NCI-H1930 (cell line): ENCODE measurements around the gene PLXNA2.

ENCODE experiments used
- DNase-seq, 2 experiments: peaks; one replicate each; lab custom pipeline; 2025; lab: John Stamatoyannopoulos, UW

The PLXNA2 gene

GRCh38 chr1:208264469-208265121 lies 20.4 kb upstream of the PLXNA2 start:
- no peak for DNase-seq

- no peak for DNase-seq
Measured at GRCh38 chr1:208261874-208262273, 17.7 kb upstream of the PLXNA2 start.

GRCh38 chr1:208258277-208258676 lies 14.1 kb upstream of the PLXNA2 start:
- no peak for DNase-seq

DNA sequence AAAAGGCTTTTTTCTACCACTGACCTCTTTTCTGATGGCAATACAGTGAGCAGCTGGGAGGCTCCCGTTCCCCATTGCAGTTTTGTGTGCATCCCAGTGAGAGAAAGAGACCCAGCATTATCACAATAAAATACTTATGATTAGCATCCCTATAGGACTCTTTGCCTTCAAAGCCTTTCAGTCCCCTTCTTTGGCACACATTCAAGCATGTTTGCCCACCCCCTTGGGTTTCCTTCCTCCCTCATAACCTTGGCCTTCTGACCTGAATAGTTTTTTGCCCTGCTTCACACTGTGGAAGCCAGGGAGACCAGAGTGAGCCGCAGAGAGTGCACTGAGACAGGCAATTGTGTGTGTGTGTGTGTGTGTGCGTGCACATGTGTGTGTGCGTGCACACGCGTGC lies 13.2 kb upstream of the PLXNA2 start:
- DNase-seq: no peak

GRCh38 chr1:208256556-208256955 lies 12.4 kb upstream of the PLXNA2 start:
- DNase-seq: no peak

GRCh38 chr1:208256091-208256490 lies 11.9 kb upstream of the PLXNA2 start:
- no peak for DNase-seq

DNA sequence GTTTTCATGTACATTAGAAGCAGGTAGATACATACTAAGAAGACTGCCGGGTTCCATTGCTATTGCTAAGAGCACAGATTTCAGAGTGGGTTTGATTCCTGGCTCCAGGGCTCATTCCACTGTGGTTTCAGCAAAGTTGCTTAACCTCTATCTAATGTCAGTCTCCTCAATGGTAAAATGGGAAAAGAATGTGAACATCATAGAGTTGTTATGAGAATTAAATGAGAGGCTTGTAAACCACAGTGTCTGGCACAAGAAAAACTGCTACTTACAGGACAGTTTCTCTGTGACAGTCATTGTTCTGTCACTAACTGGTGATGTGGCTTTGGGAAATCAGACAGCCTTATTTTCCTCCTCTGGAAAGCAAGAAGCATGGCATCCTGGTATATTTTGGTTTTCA lies 10.7 kb upstream of the PLXNA2 start:
- DNase-seq: no peak

- no peak for DNase-seq
Measured at GRCh38 chr1:208254376-208254775, 10.2 kb upstream of the PLXNA2 start.

DNA sequence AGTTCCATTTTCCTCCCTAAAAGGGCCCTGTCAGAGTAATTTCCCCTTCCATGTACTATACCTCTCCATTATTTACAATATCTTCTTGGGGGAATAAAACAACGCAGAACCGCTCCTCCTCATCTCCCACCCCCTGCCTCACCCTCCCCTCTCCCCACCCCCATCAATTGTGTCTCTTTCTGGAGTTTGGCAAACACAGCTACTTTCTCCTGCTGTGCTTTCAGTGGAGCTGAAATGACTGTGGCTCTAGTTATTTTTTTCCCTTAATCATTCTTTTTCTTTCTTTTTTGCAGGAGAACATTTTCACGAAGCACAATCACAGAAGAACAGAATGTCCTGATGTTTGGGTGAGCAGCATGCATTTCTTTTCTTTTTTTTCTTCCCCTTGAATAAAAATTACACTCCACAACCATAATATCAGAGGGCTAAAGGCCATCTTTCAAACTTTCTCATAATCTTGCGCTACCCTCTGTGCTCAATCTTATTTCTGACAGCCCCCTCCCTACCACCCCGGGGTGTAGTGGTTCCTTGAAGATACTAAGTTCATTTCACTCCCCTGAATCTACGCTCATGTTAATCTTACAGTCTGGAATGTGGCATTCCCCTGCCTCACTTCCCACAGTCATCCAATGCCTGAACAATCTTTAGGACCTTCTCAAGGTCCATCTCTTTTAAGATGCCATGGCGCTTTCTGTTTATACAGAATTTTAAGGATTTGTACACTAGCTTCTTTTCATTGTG lies 8.8 kb upstream of the PLXNA2 start:
- no peak for DNase-seq

DNA sequence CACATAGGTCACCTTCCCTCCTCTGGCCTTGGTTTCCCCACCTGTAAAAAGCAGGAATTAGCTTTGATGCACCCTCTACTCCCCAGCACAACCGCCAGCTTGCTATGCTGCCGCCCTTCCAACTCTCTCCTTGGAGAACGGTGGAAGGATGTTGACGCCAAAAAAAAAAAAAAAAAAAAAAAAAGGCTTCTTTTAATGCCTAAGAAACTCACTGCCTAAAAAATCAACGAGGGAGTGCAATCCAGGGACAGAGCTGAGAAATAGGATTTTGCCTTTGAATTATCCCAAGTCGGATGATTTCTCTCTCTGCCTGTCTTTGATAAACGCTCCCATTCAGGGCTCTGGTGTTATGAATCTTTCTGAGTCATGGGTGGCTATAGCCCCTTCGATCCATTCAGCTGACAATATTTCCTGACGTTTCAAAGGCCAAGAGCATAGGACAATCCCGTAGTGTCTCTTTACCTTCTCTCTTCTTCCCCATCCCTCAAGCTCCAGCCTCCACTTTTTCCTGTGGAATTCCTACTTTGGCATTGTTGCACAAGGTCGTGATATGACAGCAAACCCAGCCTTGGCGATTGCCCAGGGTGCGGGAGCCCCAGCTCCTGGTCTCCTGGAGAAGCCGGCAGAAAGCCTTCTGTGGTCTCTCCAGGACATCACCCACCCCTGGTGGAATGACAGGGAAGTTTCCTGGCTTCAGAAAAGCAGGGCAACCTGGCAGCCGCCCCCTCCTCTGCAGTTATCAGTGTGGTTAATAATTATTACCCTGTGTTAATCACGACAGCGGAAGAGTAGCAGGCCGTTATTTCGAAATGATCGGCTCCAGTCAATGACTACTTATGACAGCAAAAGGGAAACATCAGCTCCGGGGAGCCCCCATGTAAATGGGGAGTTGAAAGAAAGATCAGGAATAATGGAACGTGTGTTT lies 8.0 kb upstream of the PLXNA2 start:
- DNase-seq: no peak

DNA sequence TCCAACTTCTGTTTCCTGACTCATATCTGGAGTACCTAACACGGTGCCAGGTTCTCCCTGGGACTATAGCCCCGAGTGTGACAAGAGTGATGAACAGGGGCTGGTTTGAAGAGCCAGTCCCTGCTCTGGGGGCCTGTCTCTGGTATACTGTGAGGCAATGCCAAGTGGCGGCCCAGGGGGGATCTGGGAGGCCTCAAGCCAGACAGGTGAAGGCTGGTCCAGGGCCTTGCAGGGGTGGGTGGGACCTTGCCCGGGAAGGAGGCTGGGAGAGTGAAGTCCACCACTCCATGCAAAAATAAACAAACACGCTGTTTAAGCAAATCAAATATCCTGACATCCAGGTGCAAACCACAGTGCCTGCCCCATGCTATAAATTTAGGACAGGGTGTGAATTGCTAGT lies 6.8 kb upstream of the PLXNA2 start:
- DNase-seq: no peak

DNA sequence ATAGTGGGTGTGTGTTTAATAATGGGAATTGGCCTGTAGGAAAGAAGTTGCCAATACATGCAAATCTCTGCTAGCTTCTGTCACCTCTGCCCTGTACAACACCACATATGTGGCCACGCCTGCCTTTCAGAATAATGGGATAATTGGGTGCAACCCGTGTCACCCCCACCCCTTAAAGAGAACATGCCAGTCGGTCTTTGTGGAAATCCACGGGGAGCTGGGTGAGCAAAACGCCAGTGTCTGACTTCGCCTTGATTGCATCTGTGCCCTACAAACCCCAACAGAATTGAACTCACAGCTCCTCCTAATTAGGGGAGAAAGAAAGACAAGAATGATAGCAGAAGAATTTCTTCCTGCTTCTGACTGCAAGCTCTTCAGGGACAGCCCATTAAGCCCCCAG lies 6.4 kb upstream of the PLXNA2 start:
- no peak for DNase-seq

DNA sequence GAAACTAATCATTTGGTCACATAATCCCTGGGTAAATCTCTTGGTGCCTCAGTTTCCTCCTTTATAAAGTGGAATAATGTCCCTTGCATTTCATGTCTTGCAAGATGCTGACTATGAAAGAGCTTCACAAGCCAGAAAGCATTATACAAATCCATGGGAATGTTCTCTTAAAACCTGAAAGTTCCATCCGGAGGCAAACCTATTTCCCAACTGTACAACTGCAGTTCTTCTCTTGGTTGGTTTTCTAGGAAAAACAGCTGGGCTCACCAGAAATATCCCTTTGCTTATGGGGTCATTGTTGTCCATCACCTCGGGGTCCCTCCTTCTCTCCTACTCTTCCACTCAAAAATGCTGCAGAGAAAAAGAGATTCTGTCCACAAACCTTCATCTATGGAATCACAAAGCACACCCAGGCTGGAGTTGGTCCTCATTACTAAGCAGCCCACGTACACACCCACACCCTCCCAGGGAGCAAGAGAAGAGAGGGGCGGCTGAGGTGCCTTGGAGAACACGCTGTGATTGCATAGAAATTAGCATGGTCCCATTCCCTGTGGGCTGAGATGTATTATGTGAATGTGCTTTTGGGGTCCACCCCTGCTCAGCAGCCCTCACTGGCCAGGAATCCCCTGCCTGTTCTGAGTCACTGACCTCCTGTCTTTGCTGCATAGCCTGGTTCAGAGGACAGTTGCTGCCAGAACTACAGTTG lies 5.0 kb upstream of the PLXNA2 start:
- no peak for DNase-seq

DNA sequence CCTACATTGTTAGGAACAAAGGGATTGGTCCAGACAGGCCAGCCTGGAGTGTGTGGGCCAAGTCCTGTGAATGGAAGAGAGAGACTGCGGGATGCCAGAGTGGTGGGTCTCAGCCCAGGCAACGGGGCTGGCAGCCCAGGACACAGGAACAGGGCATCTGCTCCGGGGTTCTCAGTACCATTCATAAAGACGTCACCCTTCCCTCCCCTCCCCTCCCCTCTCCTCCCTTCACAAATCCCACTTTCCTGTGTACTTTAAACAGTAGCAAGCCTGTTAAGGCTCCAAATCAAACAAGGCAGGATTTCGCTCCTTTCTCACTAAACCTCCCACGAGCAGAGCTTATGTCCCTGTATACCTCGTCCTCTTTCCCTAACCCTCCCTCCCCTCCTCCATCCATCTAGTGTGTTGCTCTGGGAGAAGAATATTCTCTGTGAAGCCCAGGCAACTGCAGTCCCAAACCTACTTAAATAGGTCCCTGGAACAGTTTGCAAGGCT lies 4.2 kb upstream of the PLXNA2 start:
- no peak for DNase-seq

DNA sequence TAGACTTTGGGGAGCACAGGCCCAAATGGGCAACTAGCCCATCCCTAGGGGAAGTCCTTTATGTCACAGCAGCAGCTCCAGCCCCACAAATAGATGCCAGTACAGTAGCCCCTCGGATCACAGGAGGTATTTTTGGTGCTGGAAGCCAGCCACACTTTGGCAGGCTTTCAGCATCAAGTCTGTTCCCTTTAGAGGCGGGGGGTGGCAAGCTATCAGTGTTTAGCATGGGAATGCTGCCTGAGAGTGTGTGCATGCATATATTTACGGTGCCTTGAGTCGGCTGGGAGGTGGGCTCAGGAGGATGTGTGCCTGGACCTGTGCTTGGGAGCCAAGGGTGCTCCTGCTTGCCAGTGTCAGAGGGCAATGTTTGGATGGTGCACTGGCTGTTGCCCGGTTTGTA lies 3.5 kb upstream of the PLXNA2 start:
- DNase-seq: no peak

DNA sequence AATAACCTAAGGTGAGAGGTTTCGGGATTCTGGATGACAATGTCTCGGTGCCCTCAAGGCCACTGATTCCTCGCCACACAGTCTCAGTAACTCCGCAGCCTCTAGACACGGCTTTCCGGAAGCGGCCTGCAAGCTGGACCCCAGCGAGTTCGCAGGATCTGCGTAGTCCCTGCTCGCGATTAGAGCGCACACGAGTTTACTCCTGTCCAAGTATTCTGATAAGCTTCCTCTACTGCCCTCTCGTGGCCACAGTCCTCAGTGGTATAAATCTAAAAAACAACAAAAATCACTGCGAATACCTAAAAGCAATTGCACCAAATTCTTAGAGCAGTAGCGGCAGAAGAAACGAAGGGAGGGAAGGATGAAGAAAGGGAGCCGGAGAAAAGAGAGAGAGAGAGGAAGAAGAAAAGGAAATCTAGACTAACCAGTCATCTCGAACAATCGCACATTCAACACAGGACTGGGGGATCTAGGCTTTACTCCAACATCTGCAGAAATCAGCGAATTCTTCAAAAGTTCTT lies 1.1 kb upstream of the PLXNA2 start:
- DNase-seq: peak; percentile 76 to 77

GRCh38 chr1:208243527-208243966 lies 637 bp downstream of the PLXNA2 start:
- no peak for DNase-seq

DNA sequence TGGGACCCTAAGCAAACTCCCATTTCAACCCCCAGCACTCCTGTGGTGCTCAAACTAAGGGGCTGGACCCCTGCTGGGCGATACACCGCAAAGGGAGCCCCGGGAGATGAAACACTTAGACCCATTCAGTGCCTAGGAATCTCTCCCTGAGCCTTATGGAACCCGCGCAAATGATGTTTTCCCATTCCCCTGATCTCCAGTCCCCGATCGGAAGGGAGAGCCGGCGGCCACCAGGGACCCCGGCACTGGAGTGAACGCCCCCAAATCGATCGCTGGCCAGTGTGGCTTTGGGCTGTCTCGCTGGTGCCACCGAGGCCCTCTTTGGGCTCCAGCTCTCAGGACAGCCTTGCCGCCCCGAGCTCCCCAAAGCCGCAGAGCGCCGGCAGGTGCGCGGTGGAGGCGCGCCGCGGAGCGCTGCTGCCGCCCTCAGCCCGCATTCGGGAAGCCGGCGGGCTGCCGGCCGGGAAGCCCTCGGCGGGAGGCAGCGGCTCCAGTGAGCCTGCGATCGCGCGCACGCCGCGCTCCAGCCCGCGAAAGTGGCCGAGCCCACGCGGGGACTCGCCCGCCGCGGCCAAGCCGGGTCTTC lies 1.1 kb downstream of the PLXNA2 start:
- peak in 1 of 2 experiments; percentile 18 for DNase-seq

- DNase-seq: no peak
Measured at GRCh38 chr1:208242146-208242545, 2.0 kb downstream of the PLXNA2 start.

GRCh38 chr1:208241512-208241911 lies 2.7 kb downstream of the PLXNA2 start:
- no peak for DNase-seq

- DNase-seq: no peak
Measured at GRCh38 chr1:208240662-208241355, 3.4 kb downstream of the PLXNA2 start.
